Osteocyte (in vitro differentiated cells): ENCODE data around the gene FKBP9. TPM values are rescaled to one million over a fixed set of nuclear protein-coding genes. Genes with fewer than 3 reads are reported as not detected.
"Not testable (repeated sequence)": the region's sequence is repeated elsewhere in the genome, so short reads cannot be mapped to it uniquely, and the experiment has no call there.

Experiments used
- DNase-seq: peaks from one replicate; pipeline ENCODE4 v3.0.0; 2021; ENCODE audit warnings: mixed read lengths; ENCODE audit not compliant: unreplicated experiment; ENCODE audit errors: extremely low spot score
- H3K27ac Mint-ChIP-seq: one replicate; pipeline ENCODE4 v1.8.0; 2021; ENCODE audit warnings: mild to moderate bottlenecking, mixed read lengths; ENCODE audit not compliant: unreplicated experiment
- H3K27me3 Mint-ChIP-seq: one replicate; pipeline ENCODE4 v1.8.0; 2021; ENCODE audit warnings: mixed read lengths; ENCODE audit not compliant: unreplicated experiment
- H3K36me3 Mint-ChIP-seq: one replicate; pipeline ENCODE4 v1.8.0; 2021; ENCODE audit warnings: mixed read lengths; ENCODE audit not compliant: unreplicated experiment
- H3K4me1 Mint-ChIP-seq: one replicate; pipeline ENCODE4 v1.8.0; 2021; ENCODE audit warnings: mixed read lengths; ENCODE audit not compliant: unreplicated experiment
- H3K4me3 Mint-ChIP-seq: one replicate; pipeline ENCODE4 v1.8.0; 2021; ENCODE audit warnings: mild to moderate bottlenecking, moderate library complexity, mixed read lengths; ENCODE audit not compliant: unreplicated experiment
- H3K9me3 Mint-ChIP-seq: one replicate; pipeline ENCODE4 v1.8.0; 2021; ENCODE audit warnings: mixed read lengths; ENCODE audit not compliant: unreplicated experiment
- CTCF ChIP-seq: fragments of 200-600 bp; sonication (generic); IDR thresholded peaks from 2 replicates; pipeline ENCODE4 v1.5.0; 2021; ENCODE audit warnings: antibody characterized with exemption, mild to moderate bottlenecking, moderate library complexity
- total RNA-seq: library from RNA; stranded (reverse); gene quantifications from 2 replicates; pipeline ENCODE4 v1.2.1, GENCODE V29; 2021

The FKBP9 gene
- total RNA-seq, 1 donor from 2014 or later, result 229 TPM

- Mint-ChIP-seq H3K9me3 (no peaks in the 10 kb centered on the region), H3K27ac (no peak overlapping the region), H3K4me1 (no peaks in the 10 kb centered on the region), H3K4me3 (no peak overlapping the region), H3K36me3 (peaks cover 26% of the 10 kb centered on the region), H3K27me3 (no peaks in the 10 kb centered on the region)
- TF ChIP-seq CTCF, result no peak
- no peak for DNase-seq
Observed at GRCh38 chr7:32916006-32916405, 41.2 kb upstream of the FKBP9 start.

- not testable (repeated sequence) for H3K9me3 Mint-ChIP-seq, H3K27me3 Mint-ChIP-seq, H3K27ac Mint-ChIP-seq, H3K4me3 Mint-ChIP-seq, H3K4me1 Mint-ChIP-seq, DNase-seq
- H3K36me3 Mint-ChIP-seq, result peaks cover 31% of the 10 kb centered on the region
Observed at GRCh38 chr7:32916994-32917393, 40.2 kb upstream of the FKBP9 start.

- Mint-ChIP-seq H3K9me3 (no peaks in the 10 kb centered on the region), H3K27me3 (no peaks in the 10 kb centered on the region), H3K4me1 (peaks cover 4% of the 10 kb centered on the region), H3K36me3 (peaks cover 37% of the 10 kb centered on the region), H3K4me3 (no peak overlapping the region), H3K27ac (peak overlapping the region; percentile 16)
- no peak for TF ChIP-seq CTCF
- DNase-seq, result no peak
Observed at GRCh38 chr7:32921896-32922295, 35.3 kb upstream of the FKBP9 start.

GRCh38 chr7:32928785-32929298, 28.4 kb upstream of the FKBP9 start:
- no peak overlapping the region for H3K4me3 Mint-ChIP-seq
- DNase-seq, result no peak
- no peaks in the 10 kb centered on the region for H3K27me3 Mint-ChIP-seq
- H3K9me3 Mint-ChIP-seq, result no peaks in the 10 kb centered on the region
- no peak overlapping the region for H3K27ac Mint-ChIP-seq
- no peak for TF ChIP-seq CTCF
- H3K36me3 Mint-ChIP-seq, result peaks cover 27% of the 10 kb centered on the region
- no peaks in the 10 kb centered on the region for H3K4me1 Mint-ChIP-seq

GRCh38 chr7:32929430-32930143, 27.7 kb upstream of the FKBP9 start:
- Mint-ChIP-seq H3K4me3 (no peak overlapping the region), H3K36me3 (peaks cover 26% of the 10 kb centered on the region), H3K27ac (no peak overlapping the region), H3K9me3 (no peaks in the 10 kb centered on the region), H3K27me3 (no peaks in the 10 kb centered on the region), H3K4me1 (no peaks in the 10 kb centered on the region)
- TF ChIP-seq CTCF, result no peak
- no peak for DNase-seq
